GM12801 (cell line): Measurements from ENCODE around the gene TMEM132A.

Experiments used
- CTCF ChIP-seq: IDR thresholded peaks from one replicate; pipeline ENCODE4 v1.5.1; 2011; ENCODE audit warnings: control low read depth; ENCODE audit not compliant: insufficient read length; ENCODE audit errors: extremely low read depth

Gene TMEM132A

GRCh38 chr11:60914633-60915247 lies 9.5 kb upstream of the TMEM132A start:
- no peak for TF ChIP-seq CTCF

- no peak for TF ChIP-seq CTCF
Observed at GRCh38 chr11:60915248-60915914, 8.9 kb upstream of the TMEM132A start.

GRCh38 chr11:60916669-60917206 lies 7.5 kb upstream of the TMEM132A start:
- no peak for TF ChIP-seq CTCF

- TF ChIP-seq CTCF: no peak
Observed at GRCh38 chr11:60917267-60917666, 7.0 kb upstream of the TMEM132A start.

GRCh38 chr11:60918251-60918938 lies 5.9 kb upstream of the TMEM132A start:
- no peak for TF ChIP-seq CTCF

GRCh38 chr11:60918939-60919265 lies 5.4 kb upstream of the TMEM132A start:
- TF ChIP-seq CTCF: no peak

- no peak for TF ChIP-seq CTCF
Observed at GRCh38 chr11:60919320-60919719, 4.9 kb upstream of the TMEM132A start.
